HepG2 (cell line): ENCODE measurements around the gene PFN1. TPM values are rescaled to one million over a fixed set of nuclear protein-coding genes. Genes with fewer than 3 reads are reported as not detected.

Source experiments
- AHDC1 ChIP-seq: sonication (generic); formaldehyde crosslinking; IDR thresholded peaks from 2 replicates; pipeline ENCODE4 v1.5.1; 2020; ENCODE audit warnings: mild to moderate bottlenecking, missing genetic modification reagents, borderline replicate concordance
- BCL6 ChIP-seq: IDR thresholded peaks from 2 replicates; pipeline ENCODE4 v1.6.1; 2016; ENCODE audit warnings: missing genetic modification reagents, missing compliant biosample characterization
- CREBL2 ChIP-seq: sonication (generic); formaldehyde crosslinking; IDR thresholded peaks from 2 replicates; pipeline ENCODE4 v1.8.1; 2023; ENCODE audit warnings: missing genetic modification reagents, mild to moderate bottlenecking, borderline replicate concordance
- DZIP1 ChIP-seq: sonication (generic); formaldehyde crosslinking; IDR thresholded peaks from 2 replicates; pipeline ENCODE4 v1.5.0; 2020; ENCODE audit warnings: mild to moderate bottlenecking, missing genetic modification reagents
- E2F2 ChIP-seq: sonication (generic); formaldehyde crosslinking; IDR thresholded peaks from 2 replicates; pipeline ENCODE4 v1.4.0; 2020; ENCODE audit warnings: missing genetic modification reagents, borderline replicate concordance
- FOSL2 ChIP-seq: sonication (generic); formaldehyde crosslinking; IDR thresholded peaks from 2 replicates; pipeline ENCODE4 v1.4.0; 2020; ENCODE audit warnings: missing genetic modification reagents
- MEIS1 ChIP-seq: sonication (generic); formaldehyde crosslinking; IDR thresholded peaks from 2 replicates; pipeline ENCODE4 v1.9.0; 2021; ENCODE audit warnings: mild to moderate bottlenecking, missing genetic modification reagents, moderate library complexity, borderline replicate concordance
- MXD1 ChIP-seq: sonication (generic); formaldehyde crosslinking; IDR thresholded peaks from 2 replicates; pipeline ENCODE4 v1.4.0; 2020; ENCODE audit warnings: mild to moderate bottlenecking, missing genetic modification reagents
- NCOA2 ChIP-seq: sonication (generic); formaldehyde crosslinking; IDR thresholded peaks from 2 replicates; pipeline ENCODE4 v1.8.0; 2022; ENCODE audit warnings: inconsistent platforms
- SKI ChIP-seq: fragments of 450-650 bp; IDR thresholded peaks from one replicate; pipeline ENCODE4 v1.6.1; 2018; ENCODE audit warnings: mild to moderate bottlenecking; ENCODE audit not compliant: partially characterized antibody
- ZNF263 ChIP-seq: sonication (generic); formaldehyde crosslinking; IDR thresholded peaks from 2 replicates; pipeline ENCODE4 v1.4.0; 2020; ENCODE audit warnings: missing genetic modification reagents
- ZNF280B ChIP-seq: sonication (generic); formaldehyde crosslinking; IDR thresholded peaks from 2 replicates; pipeline ENCODE4 v1.5.0; 2020; ENCODE audit warnings: missing genetic modification reagents, mild to moderate bottlenecking, borderline replicate concordance
- ZNF335 ChIP-seq: sonication (generic); formaldehyde crosslinking; IDR thresholded peaks from 2 replicates; pipeline ENCODE4 v1.4.0; 2020; ENCODE audit warnings: missing genetic modification reagents
- ZNF460 ChIP-seq: sonication (generic); formaldehyde crosslinking; IDR thresholded peaks from 2 replicates; pipeline ENCODE4 v1.5.1; 2020; ENCODE audit warnings: missing genetic modification reagents, mild to moderate bottlenecking, borderline replicate concordance
- ZNF883 ChIP-seq: sonication (generic); formaldehyde crosslinking; IDR thresholded peaks from 2 replicates; pipeline ENCODE4 v1.5.1; 2020; ENCODE audit warnings: mild to moderate bottlenecking, missing genetic modification reagents; ENCODE audit errors: not compliant biosample characterization
- polyA plus RNA-seq, 8 experiments: library from polyadenylated mRNA; depleted of rRNA in 3 of 8; stranded (reverse) in 7 of 8; unstranded in 1 of 8; fragments of >200 nt; fragmentation: Illumina TruSeq in 4 of 8; extraction: Trizol in 4 of 8; gene quantifications; 2 replicates each; pipeline versions ENCODE4 v1.2.1 to v1.2.3, GENCODE V29; 2011 to 2016; ENCODE audit warnings: low read depth in 4 of 8, missing spikeins in 1 of 8, mixed read lengths in 1 of 8; ENCODE audit not compliant: insufficient read depth in 1 of 8
- total RNA-seq, 5 experiments: library from RNA; depleted of rRNA; stranded (reverse); fragments of >200 nt; fragmentation: Illumina TruSeq; extraction: Trizol; gene quantifications; 2 replicates each; pipeline ENCODE4 v1.2.3, GENCODE V29; 2016; ENCODE audit warnings: low read depth in 1 of 5

PFN1 gene
- total and polyA plus RNA-seq, 2 of the 13 experiments (the other 11 are each of a cell fraction or from before 2014, with no cell fraction given) = 494 to 613 TPM

GRCh38 chr17:4950075-4950745 is 1.9 kb upstream of the PFN1 start (continued):
- TF ChIP-seq SKI (peak; percentile 24), MEIS1 (CRISPR knock-in tag) (0 out of 2 replicates have a peak, but pooled peaks have one; percentile 1), CREBL2 (no peak), AHDC1 (CRISPR knock-in tag) (peak; percentile 60; the same call in 1 of the 2 replicates), ZNF335 (CRISPR knock-in tag) (peak; percentile 13; the same call in 1 of the 2 replicates), ZNF263 (CRISPR knock-in tag) (no peak), FOSL2 (CRISPR knock-in tag) (peak; percentile 69), ZNF460 (no peak; the same call in 1 of the 2 replicates), ZNF280B (CRISPR knock-in tag) (peak; percentile 22; the same call in 1 of the 2 replicates), ZNF883 (peak; percentile 18), DZIP1 (CRISPR knock-in tag) (0 out of 2 replicates have a peak, but pooled peaks have one; percentile 22), BCL6 (CRISPR knock-in tag) (no peak), MXD1 (CRISPR knock-in tag) (peak; percentile 78), NCOA2 (CRISPR knock-in tag) (no peak), E2F2 (CRISPR knock-in tag) (no peak)
